ENCODE measurements around the gene LRCH4.

- no peak for TF ChIP-seq POLR2A (IDR thresholded peaks at IDR 0.05)
- TF ChIP-seq EP300 (IDR thresholded peaks at IDR 0.05), result no peak
- TF ChIP-seq CTCF (IDR thresholded peaks at IDR 0.05), result no peak
- TF ChIP-seq POLR2AphosphoS5 (IDR thresholded peaks at IDR 0.05), result no peak
These were observed 14.7 kb downstream of the LRCH4 start for GRCh38 chr7:100570954-100571828.
